GM23338 (cell line): ENCODE results near the gene TTC6. TPM values are rescaled to one million over a fixed set of nuclear protein-coding genes. Genes with fewer than 3 reads are reported as not detected.

Experiments used
- ATAC-seq: fragments of 200-7000 bp; cut with Tn5 transposase; 3 replicates; pipeline ENCODE4 v1.9.1; 2020
- DNase-seq: peaks from one replicate; pipeline ENCODE4 v3.0.0-alpha.2; 2015; ENCODE audit warnings: low spot score
- H2AFZ ChIP-seq: fragments of 200-600 bp; sonication (generic); 2 replicates; pipeline ENCODE4 v1.8.0; 2016; ENCODE audit warnings: antibody characterized with exemption, mild to moderate bottlenecking, moderate library complexity
- H3F3A ChIP-seq: fragments of 200-600 bp; sonication (generic); replicated peaks from 2 replicates; pipeline ENCODE4 v1.8.0; 2017; ENCODE audit warnings: antibody characterized with exemption, mixed run types, low read depth
- H3K27ac ChIP-seq: fragments of 200-600 bp; sonication (generic); 2 replicates; pipeline ENCODE4 v1.6.1; 2016; ENCODE audit warnings: low read depth
- H3K27me3 ChIP-seq: fragments of 200-600 bp; sonication (generic); 2 replicates; pipeline ENCODE4 v1.8.0; 2016; ENCODE audit warnings: mild to moderate bottlenecking, mixed run types, moderate library complexity; ENCODE audit not compliant: insufficient read depth
- H3K36me3 ChIP-seq: fragments of 200-600 bp; sonication (generic); 2 replicates; pipeline ENCODE4 v1.8.0; 2016; ENCODE audit warnings: mild to moderate bottlenecking; ENCODE audit not compliant: insufficient read depth
- H3K4me1 ChIP-seq: fragments of 200-600 bp; sonication (generic); 2 replicates; pipeline ENCODE4 v1.8.0; 2016; ENCODE audit warnings: mild to moderate bottlenecking, moderate library complexity; ENCODE audit not compliant: insufficient read depth
- H3K4me2 ChIP-seq: fragments of 200-600 bp; sonication (generic); 2 replicates; pipeline ENCODE4 v1.7.1; 2017; ENCODE audit warnings: mixed run types
- H3K4me3 ChIP-seq: fragments of 200-600 bp; sonication (generic); 2 replicates; pipeline ENCODE4 v1.6.1; 2016; ENCODE audit warnings: mixed run types
- H3K79me2 ChIP-seq: fragments of 200-600 bp; sonication (generic); replicated peaks from 2 replicates; pipeline ENCODE4 v1.8.0; 2017; ENCODE audit warnings: mild to moderate bottlenecking; ENCODE audit not compliant: insufficient read depth
- H3K9me2 ChIP-seq: fragments of 200-600 bp; sonication (generic); 2 replicates; pipeline ENCODE4 v1.8.0; 2017; ENCODE audit not compliant: insufficient read depth
- H4K20me1 ChIP-seq: fragments of 200-600 bp; sonication (generic); replicated peaks from 2 replicates; pipeline ENCODE4 v1.8.0; 2017; ENCODE audit warnings: mild to moderate bottlenecking; ENCODE audit not compliant: insufficient read depth
- H3K27ac Mint-ChIP-seq: 2 replicates; pipeline ENCODE4 v1.8.0; 2020; ENCODE audit warnings: inconsistent platforms, mild to moderate bottlenecking, moderate library complexity, mixed read lengths
- H3K27me3 Mint-ChIP-seq: 3 replicates; pipeline ENCODE4 v1.8.0; 2022; ENCODE audit warnings: low read depth, mild to moderate bottlenecking, moderate library complexity, mixed read lengths, inconsistent platforms; ENCODE audit not compliant: insufficient read depth, poor library complexity
- H3K36me3 Mint-ChIP-seq: 3 replicates; pipeline ENCODE4 v1.8.0; 2021; ENCODE audit warnings: low read depth, mild to moderate bottlenecking, inconsistent platforms, moderate library complexity, mixed read lengths
- H3K4me1 Mint-ChIP-seq: 3 replicates; pipeline ENCODE4 v1.8.0; 2020; ENCODE audit warnings: mild to moderate bottlenecking, inconsistent platforms, mixed read lengths
- H3K4me3 Mint-ChIP-seq: 3 replicates; pipeline ENCODE4 v1.8.0; 2021; ENCODE audit warnings: moderate library complexity, mild to moderate bottlenecking, inconsistent platforms, mixed read lengths
- H3K9me3 Mint-ChIP-seq: 3 replicates; pipeline ENCODE4 v1.8.0; 2020; ENCODE audit warnings: moderate library complexity, mild to moderate bottlenecking, inconsistent platforms, mixed read lengths
- CREB1 ChIP-seq: fragments of 250-450 bp; sonication (Bioruptor Pico); IDR thresholded peaks from 2 replicates; pipeline ENCODE4 v1.5.0; 2020; ENCODE audit warnings: low read depth, mild to moderate bottlenecking, moderate library complexity
- EZH2 ChIP-seq: fragments of 200-600 bp; sonication (generic); IDR thresholded peaks from one replicate; pipeline ENCODE4 v1.8.0; 2017; ENCODE audit warnings: antibody characterized with exemption, mild to moderate bottlenecking, low read depth; ENCODE audit not compliant: unreplicated experiment
- EZH2phosphoT487 ChIP-seq: fragments of 200-600 bp; sonication (generic); IDR thresholded peaks from one replicate; pipeline ENCODE4 v1.8.1; 2018; ENCODE audit warnings: antibody characterized with exemption; ENCODE audit not compliant: unreplicated experiment
- JUNB ChIP-seq: IDR thresholded peaks from one replicate; pipeline ENCODE4 v1.6.1; 2016; ENCODE audit warnings: antibody characterized with exemption; ENCODE audit not compliant: unreplicated experiment
- NANOG ChIP-seq: IDR thresholded peaks from 2 replicates; pipeline ENCODE4 v1.6.1; 2016; ENCODE audit warnings: antibody characterized with exemption, borderline replicate concordance
- POLR2AphosphoS5 ChIP-seq: IDR thresholded peaks from 2 replicates; pipeline ENCODE4 v1.6.1; 2016; ENCODE audit warnings: antibody characterized with exemption, low read depth
- STAT1 ChIP-seq: IDR thresholded peaks from one replicate; pipeline ENCODE4 v1.6.1; 2016; ENCODE audit warnings: antibody characterized with exemption; ENCODE audit not compliant: unreplicated experiment
- ZNF114 ChIP-seq: fragments of 250-450 bp; sonication (Bioruptor Pico); IDR thresholded peaks from 2 replicates; pipeline ENCODE4 v1.5.0; 2020; ENCODE audit warnings: mild to moderate bottlenecking, moderate library complexity
- ZNF331 ChIP-seq: fragments of 250-450 bp; sonication (Bioruptor Pico); IDR thresholded peaks from 2 replicates; pipeline ENCODE4 v1.5.0; 2020; ENCODE audit warnings: low read depth, mild to moderate bottlenecking, moderate library complexity
- polyA plus RNA-seq: library from polyadenylated mRNA; unstranded; fragments of >200 nt; fragmentation: Nextera tagmentation; extraction: Ambion mirVana; gene quantifications from 2 replicates; pipeline ENCODE4 v1.2.1, GENCODE V29; 2016
- total RNA-seq: library from RNA; depleted of rRNA; stranded (reverse); fragments of >200 nt; shearing (Covaris generic); gene quantifications from 2 replicates; pipeline ENCODE4 v1.2.3, GENCODE V29; 2014
- TF ChIP-seq, protein P1 (sequence below), 2 experiments: fragments of 200-600 bp in 1 of 2; sonication (generic) in 1 of 2; conservative IDR thresholded peaks; 2 replicates each; pipeline versions ENCODE4 v1.5.1 to v1.6.1; 2016 to 2017; ENCODE audit warnings: antibody characterized with exemption in 2 of 2, low read depth in 2 of 2, mild to moderate bottlenecking in 2 of 2, moderate library complexity in 1 of 2
- TF ChIP-seq, protein P2 (sequence below): IDR thresholded peaks from one replicate; pipeline ENCODE4 v1.6.1; 2018; ENCODE audit warnings: antibody characterized with exemption; ENCODE audit not compliant: unreplicated experiment
- TF ChIP-seq, protein P3 (sequence below): fragments of 250-450 bp; sonication (Bioruptor Pico); IDR thresholded peaks from 2 replicates; pipeline ENCODE4 v1.5.0; 2020; ENCODE audit warnings: mild to moderate bottlenecking, moderate library complexity
- TF ChIP-seq, protein P4 (sequence below): IDR thresholded peaks from 2 replicates; pipeline ENCODE4 v1.6.1; 2016; ENCODE audit warnings: antibody characterized with exemption

The TTC6 gene
- total and polyA plus RNA-seq, 2 experiments from 2014 or later: 0.31 TPM; not detected in 1

DNA sequence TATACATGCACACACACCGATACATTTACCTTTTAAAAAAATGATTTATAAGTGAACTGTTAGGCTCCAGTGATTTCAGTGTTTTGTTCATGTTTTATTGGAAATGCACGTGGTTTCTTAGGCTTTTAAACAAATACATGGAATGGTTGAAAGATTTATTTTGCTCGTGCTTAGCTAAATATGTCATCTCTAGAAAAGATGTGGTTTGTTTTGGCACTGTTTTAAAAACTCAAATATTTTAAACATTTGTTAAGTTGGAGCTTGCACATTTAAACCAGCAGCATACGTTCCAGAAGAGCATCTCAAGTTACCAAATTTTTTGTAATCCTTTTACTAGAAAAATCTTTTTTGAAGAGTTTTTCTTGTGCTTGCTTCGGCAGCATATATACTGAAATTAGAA, 44.9 kb upstream of the TTC6 start:
- no peak overlapping the region for H3K4me3 ChIP-seq
- no peak for DNase-seq
- Mint-ChIP-seq H3K36me3 (peaks cover 9% of the 10 kb centered on the region; the same call in 2 of the 3 replicates), H3K27me3 (no peaks in the 10 kb centered on the region), H3K9me3 (peaks cover 10% of the 10 kb centered on the region), H3K27ac (no peak overlapping the region), H3K4me3 (no peak overlapping the region), H3K4me1 (no peaks in the 10 kb centered on the region)
- H3K36me3 ChIP-seq: no peaks in the 10 kb centered on the region
- no peak overlapping the region for H3K27ac ChIP-seq
- no peak for ATAC-seq
- no peak overlapping the region for H2AFZ ChIP-seq
- no peaks in the 10 kb centered on the region for H4K20me1 ChIP-seq
- no peaks in the 10 kb centered on the region for H3K27me3 ChIP-seq
- H3K79me2 ChIP-seq: no peaks in the 10 kb centered on the region
- H3K4me1 ChIP-seq: no peaks in the 10 kb centered on the region
- no peaks in the 10 kb centered on the region for H3K9me2 ChIP-seq
- no peaks in the 10 kb centered on the region for H3F3A ChIP-seq
- H3K4me2 ChIP-seq: no peak overlapping the region
- TF ChIP-seq STAT1: no peak
- TF ChIP-seq, protein P1, sequence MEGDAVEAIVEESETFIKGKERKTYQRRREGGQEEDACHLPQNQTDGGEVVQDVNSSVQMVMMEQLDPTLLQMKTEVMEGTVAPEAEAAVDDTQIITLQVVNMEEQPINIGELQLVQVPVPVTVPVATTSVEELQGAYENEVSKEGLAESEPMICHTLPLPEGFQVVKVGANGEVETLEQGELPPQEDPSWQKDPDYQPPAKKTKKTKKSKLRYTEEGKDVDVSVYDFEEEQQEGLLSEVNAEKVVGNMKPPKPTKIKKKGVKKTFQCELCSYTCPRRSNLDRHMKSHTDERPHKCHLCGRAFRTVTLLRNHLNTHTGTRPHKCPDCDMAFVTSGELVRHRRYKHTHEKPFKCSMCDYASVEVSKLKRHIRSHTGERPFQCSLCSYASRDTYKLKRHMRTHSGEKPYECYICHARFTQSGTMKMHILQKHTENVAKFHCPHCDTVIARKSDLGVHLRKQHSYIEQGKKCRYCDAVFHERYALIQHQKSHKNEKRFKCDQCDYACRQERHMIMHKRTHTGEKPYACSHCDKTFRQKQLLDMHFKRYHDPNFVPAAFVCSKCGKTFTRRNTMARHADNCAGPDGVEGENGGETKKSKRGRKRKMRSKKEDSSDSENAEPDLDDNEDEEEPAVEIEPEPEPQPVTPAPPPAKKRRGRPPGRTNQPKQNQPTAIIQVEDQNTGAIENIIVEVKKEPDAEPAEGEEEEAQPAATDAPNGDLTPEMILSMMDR (conservative IDR thresholded peaks at IDR 0.05; ENCODE audit: low read depth in 2 of 2): no peak
- TF ChIP-seq, protein P2, sequence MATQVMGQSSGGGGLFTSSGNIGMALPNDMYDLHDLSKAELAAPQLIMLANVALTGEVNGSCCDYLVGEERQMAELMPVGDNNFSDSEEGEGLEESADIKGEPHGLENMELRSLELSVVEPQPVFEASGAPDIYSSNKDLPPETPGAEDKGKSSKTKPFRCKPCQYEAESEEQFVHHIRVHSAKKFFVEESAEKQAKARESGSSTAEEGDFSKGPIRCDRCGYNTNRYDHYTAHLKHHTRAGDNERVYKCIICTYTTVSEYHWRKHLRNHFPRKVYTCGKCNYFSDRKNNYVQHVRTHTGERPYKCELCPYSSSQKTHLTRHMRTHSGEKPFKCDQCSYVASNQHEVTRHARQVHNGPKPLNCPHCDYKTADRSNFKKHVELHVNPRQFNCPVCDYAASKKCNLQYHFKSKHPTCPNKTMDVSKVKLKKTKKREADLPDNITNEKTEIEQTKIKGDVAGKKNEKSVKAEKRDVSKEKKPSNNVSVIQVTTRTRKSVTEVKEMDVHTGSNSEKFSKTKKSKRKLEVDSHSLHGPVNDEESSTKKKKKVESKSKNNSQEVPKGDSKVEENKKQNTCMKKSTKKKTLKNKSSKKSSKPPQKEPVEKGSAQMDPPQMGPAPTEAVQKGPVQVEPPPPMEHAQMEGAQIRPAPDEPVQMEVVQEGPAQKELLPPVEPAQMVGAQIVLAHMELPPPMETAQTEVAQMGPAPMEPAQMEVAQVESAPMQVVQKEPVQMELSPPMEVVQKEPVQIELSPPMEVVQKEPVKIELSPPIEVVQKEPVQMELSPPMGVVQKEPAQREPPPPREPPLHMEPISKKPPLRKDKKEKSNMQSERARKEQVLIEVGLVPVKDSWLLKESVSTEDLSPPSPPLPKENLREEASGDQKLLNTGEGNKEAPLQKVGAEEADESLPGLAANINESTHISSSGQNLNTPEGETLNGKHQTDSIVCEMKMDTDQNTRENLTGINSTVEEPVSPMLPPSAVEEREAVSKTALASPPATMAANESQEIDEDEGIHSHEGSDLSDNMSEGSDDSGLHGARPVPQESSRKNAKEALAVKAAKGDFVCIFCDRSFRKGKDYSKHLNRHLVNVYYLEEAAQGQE: no peak
- TF ChIP-seq, protein P3, sequence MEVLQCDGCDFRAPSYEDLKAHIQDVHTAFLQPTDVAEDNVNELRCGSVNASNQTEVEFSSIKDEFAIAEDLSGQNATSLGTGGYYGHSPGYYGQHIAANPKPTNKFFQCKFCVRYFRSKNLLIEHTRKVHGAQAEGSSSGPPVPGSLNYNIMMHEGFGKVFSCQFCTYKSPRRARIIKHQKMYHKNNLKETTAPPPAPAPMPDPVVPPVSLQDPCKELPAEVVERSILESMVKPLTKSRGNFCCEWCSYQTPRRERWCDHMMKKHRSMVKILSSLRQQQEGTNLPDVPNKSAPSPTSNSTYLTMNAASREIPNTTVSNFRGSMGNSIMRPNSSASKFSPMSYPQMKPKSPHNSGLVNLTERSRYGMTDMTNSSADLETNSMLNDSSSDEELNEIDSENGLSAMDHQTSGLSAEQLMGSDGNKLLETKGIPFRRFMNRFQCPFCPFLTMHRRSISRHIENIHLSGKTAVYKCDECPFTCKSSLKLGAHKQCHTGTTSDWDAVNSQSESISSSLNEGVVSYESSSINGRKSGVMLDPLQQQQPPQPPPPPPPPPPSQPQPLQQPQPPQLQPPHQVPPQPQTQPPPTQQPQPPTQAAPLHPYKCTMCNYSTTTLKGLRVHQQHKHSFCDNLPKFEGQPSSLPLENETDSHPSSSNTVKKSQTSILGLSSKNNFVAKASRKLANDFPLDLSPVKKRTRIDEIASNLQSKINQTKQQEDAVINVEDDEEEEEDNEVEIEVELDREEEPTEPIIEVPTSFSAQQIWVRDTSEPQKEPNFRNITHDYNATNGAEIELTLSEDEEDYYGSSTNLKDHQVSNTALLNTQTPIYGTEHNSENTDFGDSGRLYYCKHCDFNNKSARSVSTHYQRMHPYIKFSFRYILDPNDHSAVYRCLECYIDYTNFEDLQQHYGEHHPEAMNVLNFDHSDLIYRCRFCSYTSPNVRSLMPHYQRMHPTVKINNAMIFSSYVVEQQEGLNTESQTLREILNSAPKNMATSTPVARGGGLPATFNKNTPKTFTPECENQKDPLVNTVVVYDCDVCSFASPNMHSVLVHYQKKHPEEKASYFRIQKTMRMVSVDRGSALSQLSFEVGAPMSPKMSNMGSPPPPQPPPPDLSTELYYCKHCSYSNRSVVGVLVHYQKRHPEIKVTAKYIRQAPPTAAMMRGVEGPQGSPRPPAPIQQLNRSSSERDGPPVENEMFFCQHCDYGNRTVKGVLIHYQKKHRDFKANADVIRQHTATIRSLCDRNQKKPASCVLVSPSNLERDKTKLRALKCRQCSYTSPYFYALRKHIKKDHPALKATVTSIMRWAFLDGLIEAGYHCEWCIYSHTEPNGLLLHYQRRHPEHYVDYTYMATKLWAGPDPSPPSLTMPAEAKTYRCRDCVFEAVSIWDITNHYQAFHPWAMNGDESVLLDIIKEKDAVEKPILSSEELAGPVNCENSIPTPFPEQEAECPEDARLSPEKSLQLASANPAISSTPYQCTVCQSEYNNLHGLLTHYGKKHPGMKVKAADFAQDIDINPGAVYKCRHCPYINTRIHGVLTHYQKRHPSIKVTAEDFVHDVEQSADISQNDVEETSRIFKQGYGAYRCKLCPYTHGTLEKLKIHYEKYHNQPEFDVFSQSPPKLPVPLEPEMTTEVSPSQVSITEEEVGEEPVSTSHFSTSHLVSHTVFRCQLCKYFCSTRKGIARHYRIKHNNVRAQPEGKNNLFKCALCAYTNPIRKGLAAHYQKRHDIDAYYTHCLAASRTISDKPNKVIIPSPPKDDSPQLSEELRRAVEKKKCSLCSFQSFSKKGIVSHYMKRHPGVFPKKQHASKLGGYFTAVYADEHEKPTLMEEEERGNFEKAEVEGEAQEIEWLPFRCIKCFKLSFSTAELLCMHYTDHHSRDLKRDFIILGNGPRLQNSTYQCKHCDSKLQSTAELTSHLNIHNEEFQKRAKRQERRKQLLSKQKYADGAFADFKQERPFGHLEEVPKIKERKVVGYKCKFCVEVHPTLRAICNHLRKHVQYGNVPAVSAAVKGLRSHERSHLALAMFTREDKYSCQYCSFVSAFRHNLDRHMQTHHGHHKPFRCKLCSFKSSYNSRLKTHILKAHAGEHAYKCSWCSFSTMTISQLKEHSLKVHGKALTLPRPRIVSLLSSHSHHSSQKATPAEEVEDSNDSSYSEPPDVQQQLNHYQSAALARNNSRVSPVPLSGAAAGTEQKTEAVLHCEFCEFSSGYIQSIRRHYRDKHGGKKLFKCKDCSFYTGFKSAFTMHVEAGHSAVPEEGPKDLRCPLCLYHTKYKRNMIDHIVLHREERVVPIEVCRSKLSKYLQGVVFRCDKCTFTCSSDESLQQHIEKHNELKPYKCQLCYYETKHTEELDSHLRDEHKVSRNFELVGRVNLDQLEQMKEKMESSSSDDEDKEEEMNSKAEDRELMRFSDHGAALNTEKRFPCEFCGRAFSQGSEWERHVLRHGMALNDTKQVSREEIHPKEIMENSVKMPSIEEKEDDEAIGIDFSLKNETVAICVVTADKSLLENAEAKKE (CRISPR knock-in tag): no peak
- TF ChIP-seq JUNB: no peak
- TF ChIP-seq POLR2AphosphoS5: no peak
- no peak for TF ChIP-seq CREB1 (CRISPR knock-in tag)
- TF ChIP-seq ZNF114: no peak
- TF ChIP-seq, protein P4, sequence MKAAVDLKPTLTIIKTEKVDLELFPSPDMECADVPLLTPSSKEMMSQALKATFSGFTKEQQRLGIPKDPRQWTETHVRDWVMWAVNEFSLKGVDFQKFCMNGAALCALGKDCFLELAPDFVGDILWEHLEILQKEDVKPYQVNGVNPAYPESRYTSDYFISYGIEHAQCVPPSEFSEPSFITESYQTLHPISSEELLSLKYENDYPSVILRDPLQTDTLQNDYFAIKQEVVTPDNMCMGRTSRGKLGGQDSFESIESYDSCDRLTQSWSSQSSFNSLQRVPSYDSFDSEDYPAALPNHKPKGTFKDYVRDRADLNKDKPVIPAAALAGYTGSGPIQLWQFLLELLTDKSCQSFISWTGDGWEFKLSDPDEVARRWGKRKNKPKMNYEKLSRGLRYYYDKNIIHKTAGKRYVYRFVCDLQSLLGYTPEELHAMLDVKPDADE: no peak
- TF ChIP-seq EZH2: no peak
- TF ChIP-seq ZNF331: no peak
- no peak for TF ChIP-seq EZH2phosphoT487
- no peak for TF ChIP-seq NANOG
